Vagina (tissue), 2 donors: ENCODE results near the gene DHDDS.

Source experiments
- CTCF ChIP-seq, 3 experiments: fragments of 450-650 bp in 2 of 3; fragments of 200-600 bp in 1 of 3; sonication (generic) in 1 of 3; IDR thresholded peaks; one replicate each; pipeline ENCODE4 v1.5.1; 2017 to 2019; ENCODE audit warnings: antibody characterized with exemption in 3 of 3, mild to moderate bottlenecking in 2 of 3, moderate library complexity in 2 of 3
- POLR2AphosphoS5 ChIP-seq, 2 donors: sonication (generic); formaldehyde crosslinking; IDR thresholded peaks; one replicate each; pipeline ENCODE4 v1.9.0; 2017; ENCODE audit warnings: antibody characterized with exemption in 2 of 2, mild to moderate bottlenecking in 2 of 2, low read depth in 1 of 2; ENCODE audit not compliant: insufficient read depth in 1 of 2

DNA sequence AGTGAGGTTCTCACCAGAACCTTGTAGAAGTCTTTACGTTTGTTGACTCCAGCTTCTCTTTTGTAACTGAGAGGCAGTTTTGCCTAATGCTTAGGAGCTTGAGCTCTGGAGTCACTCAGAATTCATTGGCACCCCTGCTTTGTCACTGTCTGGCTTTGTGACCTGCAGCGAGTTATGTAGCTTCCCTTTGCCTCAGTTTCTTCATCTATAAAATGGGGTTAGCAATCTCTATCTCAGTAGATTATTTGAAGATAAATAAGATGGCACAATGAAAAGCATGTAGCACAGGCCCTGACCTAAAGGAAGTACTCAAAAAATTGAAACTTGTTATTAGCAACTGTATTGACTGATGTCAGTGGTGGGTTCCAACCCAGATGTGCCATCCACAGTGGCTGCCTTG, 8.1 kb downstream of the DHDDS start:
- TF ChIP-seq CTCF (IDR thresholded peaks at IDR 0.05) (no peak), POLR2AphosphoS5 (IDR thresholded peaks at IDR 0.05; ENCODE audit: insufficient read depth in 1 of 2, low read depth in 1 of 2) (no peak)
